Measurements from ENCODE around the gene NSUN6.

Gene NSUN6

GRCh38 chr10:18675086-18675801, 23.9 kb upstream of the NSUN6 start:
- no peak overlapping the region for H3K4me3 ChIP-seq (ENCODE audit: low read depth, low read length)
- no peak for TF ChIP-seq CTCF (conservative IDR thresholded peaks at IDR 0.05; ENCODE audit: low read depth, low read length)
- DNase-seq (ENCODE audit: low read depth), result no peak

GRCh38 chr10:18668026-18668425, 16.6 kb upstream of the NSUN6 start:
- H3K4me3 ChIP-seq (ENCODE audit: low read depth, low read length), result no peak overlapping the region
- no peak for TF ChIP-seq CTCF (conservative IDR thresholded peaks at IDR 0.05; ENCODE audit: low read depth, low read length)
- no peak for DNase-seq (ENCODE audit: low read depth)

- H3K4me3 ChIP-seq (ENCODE audit: low read depth, low read length), result no peak overlapping the region
- DNase-seq (ENCODE audit: low read depth), result peak; percentile 90
- no peak for TF ChIP-seq CTCF (conservative IDR thresholded peaks at IDR 0.05; ENCODE audit: low read depth, low read length)
These were observed 15.4 kb upstream of the NSUN6 start for GRCh38 chr10:18666810-18667209.

GRCh38 chr10:18665815-18666558, 14.6 kb upstream of the NSUN6 start:
- DNase-seq (ENCODE audit: low read depth), result peak; percentile 42
- no peak for TF ChIP-seq CTCF (conservative IDR thresholded peaks at IDR 0.05; ENCODE audit: low read depth, low read length)
- no peak overlapping the region for H3K4me3 ChIP-seq (ENCODE audit: low read depth, low read length)

- no peak for TF ChIP-seq CTCF (conservative IDR thresholded peaks at IDR 0.05; ENCODE audit: low read depth, low read length)
- no peak for DNase-seq (ENCODE audit: low read depth)
These were observed 13.6 kb upstream of the NSUN6 start for GRCh38 chr10:18664841-18665478.

GRCh38 chr10:18660816-18661431, 9.5 kb upstream of the NSUN6 start:
- DNase-seq (ENCODE audit: low read depth), result no peak
- peak overlapping the region; percentile 95 for H3K4me3 ChIP-seq (ENCODE audit: low read depth, low read length)
- TF ChIP-seq CTCF (conservative IDR thresholded peaks at IDR 0.05; ENCODE audit: low read depth, low read length), result no peak

More at GRCh38 chr10:18664841-18665478, 13.6 kb upstream of the NSUN6 start:
- H3K4me3 ChIP-seq (ENCODE audit: low read depth, low read length), result no peak overlapping the region
